ENCODE measurements around the gene PLEKHA8. TPM values are rescaled to one million over a fixed set of nuclear protein-coding genes. Genes with fewer than 3 reads are reported as not detected.

PLEKHA8 gene
- total and polyA plus RNA-seq, 2 of the 8 experiments (the other 6 are each of a cell fraction or from before 2014, with no cell fraction given), result 10.7 to 44.0 TPM

DNA sequence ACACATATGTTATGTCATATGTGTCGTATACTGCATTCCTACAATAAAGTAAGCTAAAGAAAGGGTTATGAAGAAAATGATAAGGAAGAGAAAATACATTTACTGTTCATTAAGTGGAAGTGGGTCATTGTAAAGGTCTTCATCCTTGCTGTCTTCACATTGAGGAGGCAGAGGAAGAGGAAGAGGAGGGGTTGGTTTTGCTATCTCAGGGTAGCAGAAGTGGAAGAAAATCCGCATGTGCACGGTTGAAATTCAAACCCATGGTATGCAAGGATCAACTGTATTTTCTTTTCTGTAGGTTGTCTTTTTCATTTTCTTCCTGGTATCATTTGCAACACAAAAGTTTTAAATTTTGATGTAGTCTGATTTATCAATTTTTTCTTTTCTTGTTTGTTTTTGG lies 6.3 kb downstream of the PLEKHA8 start:
- no peak for FAIRE-seq

More for the DNA sequence above, 6.3 kb downstream of the PLEKHA8 start:
- Histone ChIP-seq H2AFZ (ENCODE audit: low read length) (no peak overlapping the region), H3K56ac (replicated peaks; ENCODE audit: insufficient read length, low read depth, low read length) (no peak overlapping the region), H3K9me3 (ENCODE audit: insufficient read depth in 2 of 2, low read depth in 1 of 2, low read length in 1 of 2) (no peaks in the 10 kb centered on the region), H3K23me2 (ENCODE audit: low read depth, low read length) (no peaks in the 10 kb centered on the region; the same call in 1 of the 2 replicates), H4K20me1 (replicated peaks in 1 of 2; ENCODE audit: control insufficient read depth in 1 of 2, insufficient read depth in 2 of 2, low read length in 2 of 2) (peaks cover 3 to 16% of the 10 kb centered on the region in 2 experiments), H2BK12ac (ENCODE audit: low read depth, low read length) (no peak overlapping the region), H3K4me3 (ENCODE audit: extremely low read depth in 1 of 4, insufficient read depth in 2 of 4, low read depth in 3 of 4, low read length in 4 of 4) (no peak overlapping the region), H3K4me2 (ENCODE audit: insufficient read depth in 1 of 2, low read depth in 2 of 2, low read length in 2 of 2) (no peak overlapping the region), H2AK5ac (ENCODE audit: low read depth, low read length) (no peak overlapping the region), H4K91ac (replicated peaks; ENCODE audit: insufficient read length, low read length) (no peak overlapping the region), H2BK120ac (replicated peaks; ENCODE audit: low read depth, low read length) (no peak overlapping the region), H4K5ac (ENCODE audit: insufficient read length, low read depth, low read length) (no peak overlapping the region), H4K8ac (ENCODE audit: extremely low read depth, insufficient read depth, low read length) (no peak overlapping the region), H3K4me1 (replicated peaks in 1 of 4; ENCODE audit: control insufficient read depth in 3 of 4, insufficient read depth in 4 of 4, low read length in 3 of 4) (peaks cover 0 to 10% (median 4%) of the 10 kb centered on the region in 4 experiments; a peak in 5 of 7 replicates), H3K79me1 (ENCODE audit: low read depth, low read length) (peaks cover 4% of the 10 kb centered on the region; the same call in 1 of the 2 replicates), H3K79me2 (ENCODE audit: control insufficient read depth in 1 of 2, insufficient read depth in 2 of 2, low read length in 2 of 2) (peaks cover 8 to 87% of the 10 kb centered on the region in 2 experiments), H3K14ac (ENCODE audit: insufficient read length) (no peak overlapping the region), H3K4ac (replicated peaks; ENCODE audit: insufficient read length, low read depth, low read length) (no peak overlapping the region), H3K36me3 (ENCODE audit: control insufficient read depth in 2 of 4, insufficient read depth in 4 of 4, low read length in 3 of 4) (no peaks in the 10 kb centered on the region), H3K18ac (ENCODE audit: extremely low read depth, low read length) (no peak overlapping the region), H2BK5ac (ENCODE audit: low read depth, low read length) (no peak overlapping the region), H3K27me3 (replicated peaks in 1 of 4; ENCODE audit: control insufficient read depth in 3 of 4, extremely low read depth in 1 of 4, insufficient read depth in 3 of 4, low read length in 3 of 4) (no peaks in the 10 kb centered on the region), H3K27ac (ENCODE audit: low read depth, low read length) (no peak overlapping the region), H3K9ac (replicated peaks in 1 of 4; ENCODE audit: extremely low read depth in 1 of 4, low read depth in 3 of 4, low read length in 3 of 4) (no peak overlapping the region), H2BK15ac (ENCODE audit: low read length) (no peak overlapping the region), H2BK20ac (ENCODE audit: low read length) (no peak overlapping the region), H3K23ac (ENCODE audit: insufficient read length) (no peak overlapping the region)
- ChIA-PET POLR2A (ENCODE audit: partially characterized antibody) (no interaction called here), CTCF (ENCODE audit: partially characterized antibody) (interaction anchor here (0.6 to 1.5 kb wide), 3 partner anchors 28 to 292 kb away, joined by 3 to 13 read pairs (median 5); no protein-coding TSS in a partner anchor)
- TF ChIP-seq POLR2A (IDR thresholded peaks at IDR 0.05; ENCODE audit: control extremely low read depth in 1 of 2, low read depth in 2 of 2, low read length in 2 of 2) (no peak), NRF1 (IDR thresholded peaks at IDR 0.05; ENCODE audit: low read depth, low read length) (no peak), HDAC2 (IDR thresholded peaks at IDR 0.05; ENCODE audit: borderline replicate concordance in 1 of 2, low read depth in 2 of 2, low read length in 2 of 2) (no peak), HDAC6 (IDR thresholded peaks at IDR 0.05; ENCODE audit: low read depth, low read length) (no peak), TBP (IDR thresholded peaks at IDR 0.05; ENCODE audit: low read depth, low read length) (no peak), PHF8 (conservative IDR thresholded peaks at IDR 0.05; ENCODE audit: low read depth, low read length) (no peak), SP4 (IDR thresholded peaks at IDR 0.05; ENCODE audit: low read length) (no peak), KDM4A (IDR thresholded peaks at IDR 0.05; ENCODE audit: low read depth, low read length, severe bottlenecking) (no peak), EZH2 (IDR thresholded peaks at IDR 0.05; ENCODE audit: low read depth, low read length, severe bottlenecking) (no peak), TEAD4 (IDR thresholded peaks at IDR 0.05; ENCODE audit: low read depth, low read length) (no peak), SP2 (IDR thresholded peaks at IDR 0.05; ENCODE audit: low read length) (no peak), KDM5A (IDR thresholded peaks at IDR 0.05; ENCODE audit: low read length) (no peak)
- TF ChIP-seq, protein P1, sequence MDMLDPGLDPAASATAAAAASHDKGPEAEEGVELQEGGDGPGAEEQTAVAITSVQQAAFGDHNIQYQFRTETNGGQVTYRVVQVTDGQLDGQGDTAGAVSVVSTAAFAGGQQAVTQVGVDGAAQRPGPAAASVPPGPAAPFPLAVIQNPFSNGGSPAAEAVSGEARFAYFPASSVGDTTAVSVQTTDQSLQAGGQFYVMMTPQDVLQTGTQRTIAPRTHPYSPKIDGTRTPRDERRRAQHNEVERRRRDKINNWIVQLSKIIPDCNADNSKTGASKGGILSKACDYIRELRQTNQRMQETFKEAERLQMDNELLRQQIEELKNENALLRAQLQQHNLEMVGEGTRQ (IDR thresholded peaks at IDR 0.05; ENCODE audit: low read length), result no peak
- WGBS, 2 experiments (ENCODE audit: extremely low coverage in 1 of 2, insufficient coverage in 1 of 2, insufficient read length in 1 of 2, insufficient replicate concordance in 2 of 2, low coverage in 1 of 2, low lambda C conversion rate in 2 of 2, missing lambda C conversion rate in 1 of 2), result 87% methylated on average over 3 of the region's 3 CpGs; no CpG with 5 or more reads in 1 of the 2 experiments
- DNase-seq (ENCODE audit: low read depth in 1 of 2, low spot score in 2 of 2), result no peak
